Ascending aorta (tissue), 2 donors: Measurements from ENCODE around the gene GPSM1. TPM values are rescaled to one million over a fixed set of nuclear protein-coding genes. Genes with fewer than 3 reads are reported as not detected.

Experiments
- DNase-seq, 2 donors: peaks; one replicate each; pipeline ENCODE4 v3.0.0-alpha.2; 2019; ENCODE audit warnings: low spot score in 2 of 2
- H3K27ac ChIP-seq, 2 donors: fragments of 200-600 bp; sonication (generic); one replicate each; pipeline ENCODE4 v1.5.1; 2016 to 2017; ENCODE audit warnings: mild to moderate bottlenecking in 1 of 2
- H3K27me3 ChIP-seq: fragments of 200-600 bp; sonication (generic); one replicate; pipeline ENCODE4 v1.5.1; 2017
- H3K36me3 ChIP-seq, 2 donors: fragments of 200-600 bp; sonication (generic); one replicate each; pipeline ENCODE4 v1.5.1; 2016
- H3K4me1 ChIP-seq, 2 donors: fragments of 200-600 bp; sonication (generic); one replicate each; pipeline ENCODE4 v1.5.1; 2016 to 2017; ENCODE audit warnings: mild to moderate bottlenecking in 1 of 2
- H3K4me3 ChIP-seq, 2 donors: fragments of 200-600 bp; sonication (generic); one replicate each; pipeline ENCODE4 v1.5.1; 2016 to 2017; ENCODE audit warnings: mild to moderate bottlenecking in 1 of 2
- H3K9me3 ChIP-seq, 2 donors: fragments of 200-600 bp; sonication (generic); one replicate each; pipeline ENCODE4 v1.5.1; 2016
- intact Hi-C: fragments of 100-400 bp; cut with DNase I; formaldehyde crosslinking; loops from one replicate; pipeline ENCODE4 v1.15.1; 2023
- total RNA-seq: library from RNA; depleted of rRNA; stranded (reverse); fragments of >200 nt; gene quantifications from one replicate; pipeline ENCODE4 v1.1.0, GENCODE V29; 2016
- TF ChIP-seq, protein P1 (sequence below), 3 experiments: fragments of 200-600 bp in 2 of 3; fragments of 450-650 bp in 1 of 3; sonication (generic) in 2 of 3; IDR thresholded peaks; one replicate each; pipeline ENCODE4 v1.5.1; 2016 to 2019; ENCODE audit warnings: antibody characterized with exemption in 3 of 3, mild to moderate bottlenecking in 1 of 3, moderate library complexity in 1 of 3

GPSM1 gene
- total RNA-seq, 1 donor from 2014 or later = 85.1 TPM

DNA sequence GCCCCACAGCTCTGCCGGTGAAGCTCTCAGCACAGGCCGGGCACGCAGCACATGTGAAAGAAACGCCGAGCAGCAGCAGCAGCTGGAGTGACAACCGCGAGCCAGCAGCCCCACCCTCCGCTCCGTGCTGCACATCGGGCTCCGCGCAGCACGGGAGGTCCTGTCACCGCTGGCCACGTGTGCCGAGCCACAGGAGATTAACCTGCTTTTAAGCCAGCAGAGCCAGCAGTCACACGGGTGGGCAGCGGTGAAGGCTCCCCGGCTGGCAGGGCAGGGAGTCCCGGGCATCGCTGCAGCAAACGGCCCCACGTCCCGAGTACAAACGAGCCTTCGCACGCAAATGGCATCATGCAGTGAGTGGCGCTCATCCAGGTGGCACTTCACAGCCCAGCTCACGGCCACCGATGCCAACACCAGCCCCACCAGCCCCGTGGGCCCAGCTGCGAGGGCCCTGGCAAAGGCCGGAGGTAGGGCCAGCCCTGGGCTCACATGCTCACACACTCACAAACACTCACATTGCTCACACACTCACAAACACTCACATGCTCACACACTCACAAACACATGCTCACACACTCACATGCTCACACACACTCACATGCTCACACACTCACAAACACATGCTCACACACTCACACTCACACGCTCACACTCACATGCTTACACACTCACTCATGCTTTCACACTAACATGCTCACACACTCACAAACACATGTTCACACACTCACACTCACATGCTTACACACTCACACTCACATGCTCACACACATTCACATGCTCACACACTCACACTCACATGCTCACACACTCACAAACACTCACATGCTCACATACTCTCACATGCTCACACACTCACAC is 34.5 kb upstream of the GPSM1 start:
- Histone ChIP-seq H3K36me3 (no peaks in the 10 kb centered on the region), H3K27me3 (no peaks in the 10 kb centered on the region), H3K27ac (no peak overlapping the region), H3K4me3 (no peak overlapping the region), H3K4me1 (no peaks in the 10 kb centered on the region), H3K9me3 (no peaks in the 10 kb centered on the region)
- TF ChIP-seq, protein P1, sequence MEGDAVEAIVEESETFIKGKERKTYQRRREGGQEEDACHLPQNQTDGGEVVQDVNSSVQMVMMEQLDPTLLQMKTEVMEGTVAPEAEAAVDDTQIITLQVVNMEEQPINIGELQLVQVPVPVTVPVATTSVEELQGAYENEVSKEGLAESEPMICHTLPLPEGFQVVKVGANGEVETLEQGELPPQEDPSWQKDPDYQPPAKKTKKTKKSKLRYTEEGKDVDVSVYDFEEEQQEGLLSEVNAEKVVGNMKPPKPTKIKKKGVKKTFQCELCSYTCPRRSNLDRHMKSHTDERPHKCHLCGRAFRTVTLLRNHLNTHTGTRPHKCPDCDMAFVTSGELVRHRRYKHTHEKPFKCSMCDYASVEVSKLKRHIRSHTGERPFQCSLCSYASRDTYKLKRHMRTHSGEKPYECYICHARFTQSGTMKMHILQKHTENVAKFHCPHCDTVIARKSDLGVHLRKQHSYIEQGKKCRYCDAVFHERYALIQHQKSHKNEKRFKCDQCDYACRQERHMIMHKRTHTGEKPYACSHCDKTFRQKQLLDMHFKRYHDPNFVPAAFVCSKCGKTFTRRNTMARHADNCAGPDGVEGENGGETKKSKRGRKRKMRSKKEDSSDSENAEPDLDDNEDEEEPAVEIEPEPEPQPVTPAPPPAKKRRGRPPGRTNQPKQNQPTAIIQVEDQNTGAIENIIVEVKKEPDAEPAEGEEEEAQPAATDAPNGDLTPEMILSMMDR (IDR thresholded peaks at IDR 0.05) = no peak
- no peak for DNase-seq
- intact Hi-C loops = no loop called here

DNA sequence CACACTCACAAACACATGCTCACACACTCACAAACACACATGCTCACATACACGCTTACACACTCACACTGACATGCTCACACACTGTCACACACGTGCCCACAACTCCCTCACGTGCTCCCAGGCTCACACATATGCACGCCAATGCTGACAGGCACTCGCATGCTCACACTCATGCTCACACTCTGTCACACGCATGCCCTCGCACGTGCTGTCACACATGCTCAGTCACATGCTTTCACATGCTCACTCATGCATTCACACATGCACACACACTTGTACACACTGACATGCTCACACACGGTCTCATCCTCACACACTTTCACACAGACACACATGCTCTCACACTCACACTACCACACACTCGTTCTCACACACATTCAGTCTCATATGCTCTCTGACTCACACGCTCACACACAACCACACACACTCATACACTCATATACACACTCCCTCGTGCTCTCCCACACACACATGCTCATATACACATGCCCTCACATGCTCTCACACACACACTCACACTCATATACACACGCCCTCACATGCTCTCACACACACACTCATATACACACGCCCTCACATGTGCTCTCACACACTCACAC is 33.8 kb upstream of the GPSM1 start:
- H3K27me3 ChIP-seq = no peaks in the 10 kb centered on the region
- DNase-seq = no peak

DNA sequence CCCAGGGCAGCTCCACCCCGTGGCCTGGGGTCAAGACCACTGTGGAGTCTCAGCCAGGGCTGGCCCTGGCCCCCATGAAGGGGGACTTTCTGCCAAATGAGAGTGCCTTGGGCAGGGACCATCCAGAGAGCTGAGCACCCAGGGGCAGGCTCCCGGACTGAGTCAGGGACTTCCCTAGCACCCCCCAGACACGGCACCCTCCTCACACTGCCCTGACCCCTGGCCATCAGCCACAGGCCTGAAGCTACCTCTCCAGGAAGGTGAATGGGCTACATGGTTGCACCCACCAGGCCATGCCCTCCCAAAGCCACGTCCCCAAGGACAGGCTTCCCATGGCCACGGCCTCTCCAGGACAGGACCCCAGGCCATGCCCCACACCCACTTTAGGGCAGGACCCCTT is 32.9 kb upstream of the GPSM1 start:
- Histone ChIP-seq H3K9me3 (no peaks in the 10 kb centered on the region), H3K36me3 (no peaks in the 10 kb centered on the region), H3K4me3 (no peak overlapping the region), H3K27me3 (no peaks in the 10 kb centered on the region), H3K4me1 (no peaks in the 10 kb centered on the region), H3K27ac (no peak overlapping the region)
- TF ChIP-seq, protein P1 (IDR thresholded peaks at IDR 0.05) = no peak
- no peak for DNase-seq
- intact Hi-C loops = no loop called here

More for the DNA sequence above, 33.8 kb upstream of the GPSM1 start:
- Histone ChIP-seq H3K9me3 (no peaks in the 10 kb centered on the region), H3K36me3 (no peaks in the 10 kb centered on the region), H3K4me1 (no peaks in the 10 kb centered on the region), H3K4me3 (no peak overlapping the region), H3K27ac (no peak overlapping the region)
- intact Hi-C loops = no loop called here
- TF ChIP-seq, protein P1 (IDR thresholded peaks at IDR 0.05) = no peak

DNA sequence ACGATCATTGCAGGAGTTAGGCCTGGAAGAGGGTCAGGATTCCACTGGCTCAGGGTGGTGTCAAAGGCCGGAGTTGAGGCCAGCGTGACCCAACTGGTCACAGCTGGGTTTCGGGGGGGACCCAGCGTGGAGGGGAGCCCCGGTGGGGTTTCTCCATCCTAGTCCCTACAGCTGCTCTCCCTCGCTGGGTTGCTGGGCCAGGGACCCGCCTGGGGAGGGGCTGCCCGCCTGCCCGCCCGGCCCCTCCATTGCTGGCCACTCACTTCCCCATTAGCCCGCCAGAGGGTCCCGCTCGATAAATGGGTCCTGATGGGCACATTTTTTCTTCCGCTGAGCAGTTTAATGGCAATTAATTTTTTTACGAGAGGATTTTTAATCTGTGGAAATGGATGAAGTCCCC is 32.3 kb upstream of the GPSM1 start:
- Histone ChIP-seq H3K27me3 (no peaks in the 10 kb centered on the region), H3K27ac (no peak overlapping the region), H3K36me3 (no peaks in the 10 kb centered on the region), H3K4me3 (no peak overlapping the region), H3K9me3 (no peaks in the 10 kb centered on the region), H3K4me1 (no peaks in the 10 kb centered on the region)
- TF ChIP-seq, protein P1 (IDR thresholded peaks at IDR 0.05) = no peak
- intact Hi-C loops = no loop called here
- DNase-seq = no peak

DNA sequence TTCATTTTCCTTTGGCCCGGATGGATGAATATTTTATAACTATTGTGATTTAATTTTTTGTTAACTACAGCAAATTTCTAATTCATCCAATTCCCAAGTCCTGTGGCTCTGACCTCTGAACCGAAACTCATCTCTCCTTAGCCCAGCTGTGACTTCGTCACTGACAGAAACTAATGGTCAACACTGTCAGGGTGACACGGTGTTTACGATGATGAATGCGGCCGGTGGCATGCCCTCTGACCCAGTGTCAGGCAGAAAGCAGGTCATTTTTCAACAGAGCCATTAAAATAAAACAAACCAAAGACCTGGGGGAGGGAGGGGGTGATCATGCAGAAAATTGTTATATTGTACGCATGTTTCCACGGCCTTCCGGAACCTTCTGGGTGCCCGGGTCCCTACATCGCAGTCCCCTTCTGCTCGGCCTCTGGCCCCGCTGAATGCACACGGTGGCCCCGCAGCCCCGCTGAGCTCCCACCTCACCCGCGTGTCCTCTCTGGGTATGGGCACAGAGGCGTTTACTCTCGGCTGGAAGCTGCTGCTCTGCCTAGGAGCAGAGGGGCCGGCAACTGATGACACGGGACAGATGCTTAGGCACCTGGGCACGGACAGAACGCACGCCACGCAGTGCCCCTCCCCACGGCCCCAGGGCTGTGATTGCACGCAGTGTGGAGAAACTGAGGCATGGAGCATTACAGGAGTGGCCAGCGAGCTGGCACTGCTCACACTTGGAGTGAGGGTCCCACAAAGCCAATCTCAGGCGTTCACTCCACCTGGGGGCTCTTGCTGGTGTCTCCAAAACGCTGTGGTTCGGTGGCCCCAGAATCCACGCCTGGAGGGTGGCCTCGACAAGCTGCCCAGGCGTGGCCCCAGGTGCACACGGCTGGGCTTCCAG is 31.6 kb upstream of the GPSM1 start:
- intact Hi-C loops = no loop called here
- H3K27ac ChIP-seq = no peak overlapping the region
- no peaks in the 10 kb centered on the region for H3K9me3 ChIP-seq
- DNase-seq = no peak
- no peak overlapping the region for H3K4me3 ChIP-seq
- no peaks in the 10 kb centered on the region for H3K4me1 ChIP-seq
- TF ChIP-seq, protein P1 (IDR thresholded peaks at IDR 0.05) = no peak
- no peaks in the 10 kb centered on the region for H3K27me3 ChIP-seq
- H3K36me3 ChIP-seq = no peaks in the 10 kb centered on the region
